CD8-positive, alpha-beta memory T cell (primary cell): ENCODE results near the gene KYAT1. TPM values are rescaled to one million over a fixed set of nuclear protein-coding genes. Genes with fewer than 3 reads are reported as not detected.
A peak's percentile ranks its signal among the peaks of the same experiment; 100 is the strongest.
"Not testable (repeated sequence)": the region's sequence is repeated elsewhere in the genome, so short reads cannot be mapped to it uniquely, and the experiment has no call there.

Experiments
- CTCF ChIA-PET: fragments of 350-600 bp; sonication (Branson Sonifier 250); formaldehyde crosslinking; loops from one replicate; lab custom pipeline; 2021; ENCODE audit warnings: antibody characterized with exemption; lab: Charles Lee
- POLR2A ChIA-PET: fragments of 350-600 bp; sonication (Branson Sonifier 250); formaldehyde crosslinking; loops from one replicate; lab custom pipeline; 2021; ENCODE audit warnings: antibody characterized with exemption; lab: Charles Lee
- DNase-seq, 5 donors: peaks; one replicate each; pipeline versions ENCODE4 v3.0.0 to v3.0.0-alpha.2; 2020 to 2022; ENCODE audit warnings: mixed read lengths in 1 of 5
- H3K27ac ChIP-seq: one replicate; pipeline ENCODE4 v1.7.0; 2013; ENCODE audit warnings: low read depth, mild to moderate bottlenecking, low read length, moderate library complexity
- H3K27me3 ChIP-seq: 2 replicates; pipeline ENCODE4 v1.7.0; 2013; ENCODE audit warnings: low read length, mild to moderate bottlenecking; ENCODE audit not compliant: insufficient read depth, poor library complexity, severe bottlenecking
- H3K36me3 ChIP-seq: 2 replicates; pipeline ENCODE4 v1.7.0; 2013; ENCODE audit warnings: mild to moderate bottlenecking, low read length, moderate library complexity; ENCODE audit not compliant: insufficient read depth
- H3K4me1 ChIP-seq: 2 replicates; pipeline ENCODE4 v1.7.0; 2013; ENCODE audit warnings: mild to moderate bottlenecking, low read length, moderate library complexity; ENCODE audit not compliant: insufficient read depth
- H3K4me3 ChIP-seq: 2 replicates; pipeline ENCODE4 v1.7.0; 2013; ENCODE audit warnings: mild to moderate bottlenecking, low read length
- H3K9me3 ChIP-seq: 2 replicates; pipeline ENCODE4 v1.7.0; 2013; ENCODE audit warnings: mild to moderate bottlenecking, low read length
- H3K27ac Mint-ChIP-seq, 8 donors: one replicate each; pipeline ENCODE4 v1.8.0; 2020 to 2021; ENCODE audit warnings: mixed read lengths in 8 of 8, mild to moderate bottlenecking in 6 of 8, inconsistent platforms in 3 of 8, moderate library complexity in 3 of 8
- H3K27me3 Mint-ChIP-seq, 2 donors: one replicate each; pipeline ENCODE4 v1.8.0; 2020 to 2021; ENCODE audit warnings: mixed read lengths in 2 of 2, mild to moderate bottlenecking in 1 of 2, moderate library complexity in 1 of 2
- H3K36me3 Mint-ChIP-seq, 3 donors: one replicate each; pipeline ENCODE4 v1.8.0; 2020 to 2021; ENCODE audit warnings: mixed read lengths in 3 of 3, inconsistent platforms in 1 of 3, mild to moderate bottlenecking in 1 of 3
- H3K4me1 Mint-ChIP-seq, 3 donors: one replicate each; pipeline ENCODE4 v1.8.0; 2020 to 2021; ENCODE audit warnings: mixed read lengths in 3 of 3, inconsistent platforms in 1 of 3, mild to moderate bottlenecking in 1 of 3
- H3K4me3 Mint-ChIP-seq, 7 donors: one replicate each; pipeline ENCODE4 v1.8.0; 2020 to 2021; ENCODE audit warnings: mixed read lengths in 7 of 7, mild to moderate bottlenecking in 6 of 7, moderate library complexity in 4 of 7, inconsistent platforms in 2 of 7
- H3K9me3 Mint-ChIP-seq, 5 donors: one replicate each; pipeline ENCODE4 v1.8.0; 2020 to 2022; ENCODE audit warnings: mixed read lengths in 5 of 5, mild to moderate bottlenecking in 3 of 5, moderate library complexity in 2 of 5, inconsistent platforms in 1 of 5
- polyA plus RNA-seq: library from polyadenylated mRNA; unstranded; fragments of 300-500 nt; fragmentation: Illumina TruSeq; gene quantifications from one replicate; pipeline ENCODE4 v1.2.3, GENCODE V29; 2021
- total RNA-seq, 2 experiments: library from RNA; stranded (reverse); gene quantifications; one replicate each; pipeline ENCODE4 v1.2.3, GENCODE V29; 2021

KYAT1 gene
- total and polyA plus RNA-seq, 3 experiments from 2014 or later = 8.8 to 10.4 (median 8.9) TPM

DNA sequence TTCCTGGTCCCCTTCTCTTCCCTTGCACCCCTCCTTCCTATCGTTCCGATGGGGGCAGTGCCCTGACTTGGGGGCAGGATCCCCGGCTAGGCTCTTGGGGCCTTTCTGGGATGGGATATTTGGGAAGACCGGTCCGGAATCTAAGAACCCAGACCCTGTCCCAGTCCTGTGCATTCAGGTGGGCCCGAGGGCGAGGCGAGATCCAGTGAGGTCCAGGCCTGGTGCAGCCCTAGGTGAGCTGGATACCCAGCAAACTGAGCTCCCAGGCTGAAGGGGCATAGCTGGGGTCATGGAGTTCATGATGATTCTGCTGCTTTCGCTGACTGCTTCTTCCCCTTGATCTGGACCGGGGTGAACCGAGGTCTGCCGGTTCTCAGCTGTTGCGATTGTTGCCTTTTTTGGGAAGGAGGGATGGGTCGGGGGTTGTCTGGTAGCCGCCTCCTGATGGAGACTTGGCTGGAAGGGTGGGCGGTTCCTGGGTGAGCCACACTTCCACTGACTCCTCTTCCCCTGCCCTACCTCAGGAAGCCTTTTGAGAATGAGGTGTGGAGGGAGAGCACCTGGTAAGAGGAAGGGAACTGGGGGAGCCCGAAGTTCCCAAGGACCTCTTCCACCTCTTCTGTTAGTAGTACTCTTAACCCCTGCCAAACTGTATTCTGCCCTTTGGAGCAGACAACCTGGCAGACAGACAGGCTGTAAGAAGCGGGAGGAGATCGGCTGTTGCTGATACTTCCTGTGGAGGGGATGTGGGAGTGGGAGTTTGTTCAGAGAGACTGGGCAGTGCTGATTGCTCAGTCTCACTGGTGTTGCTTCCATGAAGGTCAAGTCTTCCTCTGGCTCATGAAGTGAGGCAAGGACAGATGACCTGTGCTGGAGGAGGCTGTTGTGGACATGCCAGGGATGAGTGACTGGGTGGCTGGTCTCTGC is 1.2 kb upstream of the KYAT1 start:
- Mint-ChIP-seq H3K4me1 (peaks cover 44 to 72% (median 53%) of the 10 kb centered on the region in 3 donors), H3K27me3 (no peaks in the 10 kb centered on the region), H3K9me3 (no peaks in the 10 kb centered on the region), H3K36me3 (peaks cover 0 to 44% (median 9%) of the 10 kb centered on the region in 3 donors), H3K27ac (peak overlapping the region; percentile 80 to 97 (median 96)), H3K4me3 (peak overlapping the region; percentile 93 to 99 (median 98))
- H3K27ac ChIP-seq = peak overlapping the region; percentile 94
- DNase-seq = peak in 1 of 5 donors; percentile 23
- H3K9me3 ChIP-seq = no peaks in the 10 kb centered on the region
- CTCF ChIA-PET = interaction anchor here (1.6 to 4.5 kb wide), 3 partner anchors 19 to 41 kb away, joined by 4 to 28 read pairs (median 4); no protein-coding TSS in a partner anchor
- H3K4me3 ChIP-seq = peak overlapping the region; percentile 92
- peaks cover 39% of the 10 kb centered on the region for H3K4me1 ChIP-seq
- peaks cover 4% of the 10 kb centered on the region for H3K36me3 ChIP-seq
- no peaks in the 10 kb centered on the region for H3K27me3 ChIP-seq
- POLR2A ChIA-PET = interaction anchor here (1.3 to 1.4 kb wide), 2 partner anchors 13 to 159 kb away, joined by 3 read pairs; partner anchors contain the start of gene ZDHHC12

- H3K27me3 ChIP-seq = no peaks in the 10 kb centered on the region
- H3K36me3 ChIP-seq = no peaks in the 10 kb centered on the region
- Mint-ChIP-seq H3K9me3 (no peaks in the 10 kb centered on the region), H3K27ac (no peak overlapping the region), H3K4me3 (no peak overlapping the region), H3K36me3 (peaks cover 0 to 11% (median 0%) of the 10 kb centered on the region in 3 donors), H3K27me3 (no peaks in the 10 kb centered on the region), H3K4me1 (peaks cover 10 to 36% (median 15%) of the 10 kb centered on the region in 3 donors)
- POLR2A ChIA-PET = no interaction called here
- H3K4me1 ChIP-seq = peaks cover 14% of the 10 kb centered on the region
- H3K4me3 ChIP-seq = no peak overlapping the region
- DNase-seq = no peak
- H3K27ac ChIP-seq = no peak overlapping the region
- CTCF ChIA-PET = interaction anchor here (1.4 to 1.5 kb wide), 2 partner anchors 24 to 50 kb away, joined by 5 read pairs; no protein-coding TSS in a partner anchor
- H3K9me3 ChIP-seq = no peaks in the 10 kb centered on the region
These were observed 3.9 kb downstream of the KYAT1 start for GRCh38 chr9:128877852-128878251.

DNA sequence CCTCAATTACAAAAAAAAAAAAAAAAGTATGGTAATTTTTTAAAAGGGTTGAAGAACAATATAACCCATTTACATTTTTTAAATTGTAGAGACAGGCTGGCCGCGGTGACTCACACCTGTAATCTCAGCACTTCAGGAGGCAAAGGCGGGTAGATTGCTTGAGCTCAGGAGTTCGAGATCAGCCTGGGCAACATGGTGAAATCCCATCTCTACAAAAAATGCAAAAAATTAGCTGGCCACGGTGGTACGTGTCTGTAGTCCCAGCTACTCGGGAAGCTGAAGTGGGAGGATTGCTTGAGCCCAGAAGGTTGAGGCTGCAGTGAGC is 10.8 kb downstream of the KYAT1 start:
- H3K27ac Mint-ChIP-seq, POLR2A ChIA-PET: not testable (repeated sequence)

GRCh38 chr9:128870128-128870940 is 11.4 kb downstream of the KYAT1 start:
- DNase-seq = no peak
- H3K36me3 ChIP-seq = no peaks in the 10 kb centered on the region
- H3K27me3 Mint-ChIP-seq = no peaks in the 10 kb centered on the region
- no peaks in the 10 kb centered on the region for H3K9me3 Mint-ChIP-seq
- H3K27me3 ChIP-seq = no peaks in the 10 kb centered on the region
- no peaks in the 10 kb centered on the region for H3K9me3 ChIP-seq
- H3K4me1 ChIP-seq = no peaks in the 10 kb centered on the region
- no peak overlapping the region for H3K27ac ChIP-seq
- no peak overlapping the region for H3K4me3 ChIP-seq
- ChIA-PET POLR2A (no interaction called here), CTCF (interaction anchor here (0.7 kb wide), 1 partner anchor 225 kb away, joined by 3 read pairs; no protein-coding TSS in a partner anchor)
- peaks cover 2 to 6% (median 4%) of the 10 kb centered on the region in 3 donors for H3K4me1 Mint-ChIP-seq
- H3K4me3 Mint-ChIP-seq = no peak overlapping the region
- H3K27ac Mint-ChIP-seq = no peak overlapping the region
- peaks cover 0 to 14% (median 0%) of the 10 kb centered on the region in 3 donors for H3K36me3 Mint-ChIP-seq

More for the DNA sequence above, 10.8 kb downstream of the KYAT1 start:
- not testable (repeated sequence) for H3K4me1 Mint-ChIP-seq, H3K4me3 ChIP-seq, H3K27me3 Mint-ChIP-seq, H3K27ac ChIP-seq, H3K36me3 ChIP-seq, H3K27me3 ChIP-seq, H3K9me3 Mint-ChIP-seq, H3K9me3 ChIP-seq, DNase-seq, H3K4me1 ChIP-seq, H3K4me3 Mint-ChIP-seq
- H3K36me3 Mint-ChIP-seq = peaks cover 0 to 14% (median 0%) of the 10 kb centered on the region in 3 donors
- CTCF ChIA-PET = interaction anchor here (0.7 to 1.1 kb wide), 2 partner anchors 10 to 225 kb away, joined by 3 read pairs; partner anchors contain the start of gene KYAT1

DNA sequence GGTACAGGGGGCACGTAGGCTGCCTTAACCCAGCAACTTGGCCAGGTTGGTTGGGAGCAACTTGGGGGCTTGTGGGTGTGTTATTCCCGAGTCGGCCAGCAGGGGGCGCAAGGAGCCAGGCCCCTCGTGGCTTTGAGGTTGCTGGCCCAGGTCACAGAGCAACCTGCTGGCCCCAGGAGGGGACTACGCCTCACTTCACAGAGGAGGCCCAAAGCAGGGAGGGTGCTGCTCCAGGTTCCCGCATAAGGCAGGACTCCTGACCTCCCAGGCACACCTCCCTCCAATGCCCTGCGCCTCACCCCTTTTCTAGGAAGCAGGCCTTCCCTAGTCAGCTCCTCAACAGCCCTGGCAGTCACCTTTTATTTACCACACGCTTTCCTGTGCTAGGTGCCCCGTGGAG is 18.1 kb downstream of the KYAT1 start:
- peak; percentile 72 to 87 (median 78) for DNase-seq
- H3K27me3 Mint-ChIP-seq = no peaks in the 10 kb centered on the region
- peaks cover 0 to 3% (median 0%) of the 10 kb centered on the region in 3 donors for H3K36me3 Mint-ChIP-seq
- H3K27ac Mint-ChIP-seq = peak overlapping the region in 5 of 8 donors; percentile 41 to 78 (median 61)
- ChIA-PET POLR2A (interaction anchor here (0.6 kb wide), 1 partner anchor 11 kb away, joined by 3 read pairs; no protein-coding TSS in a partner anchor), CTCF (interaction anchor here (0.9 to 9.2 kb wide), 6 partner anchors 11 to 62 kb away, joined by 3 to 155 read pairs (median 4); partner anchors contain the start of genes ENDOG, KYAT1 and PHYHD1)
- Histone ChIP-seq H3K9me3 (no peaks in the 10 kb centered on the region), H3K4me3 (no peak overlapping the region), H3K27me3 (no peaks in the 10 kb centered on the region), H3K4me1 (peaks cover 5% of the 10 kb centered on the region), H3K27ac (no peak overlapping the region), H3K36me3 (no peaks in the 10 kb centered on the region)
- H3K9me3 Mint-ChIP-seq = no peaks in the 10 kb centered on the region
- H3K4me1 Mint-ChIP-seq = peaks cover 3 to 6% (median 4%) of the 10 kb centered on the region in 3 donors
- no peak overlapping the region for H3K4me3 Mint-ChIP-seq

GRCh38 chr9:128862401-128862851 is 19.3 kb downstream of the KYAT1 start:
- Histone ChIP-seq H3K27me3 (no peaks in the 10 kb centered on the region), H3K4me1 (peaks cover 5% of the 10 kb centered on the region), H3K36me3 (no peaks in the 10 kb centered on the region), H3K4me3 (no peak overlapping the region), H3K9me3 (no peaks in the 10 kb centered on the region), H3K27ac (no peak overlapping the region)
- Mint-ChIP-seq H3K9me3 (no peaks in the 10 kb centered on the region), H3K4me1 (peaks cover 3 to 6% (median 4%) of the 10 kb centered on the region in 3 donors), H3K27ac (no peak overlapping the region), H3K27me3 (no peaks in the 10 kb centered on the region), H3K4me3 (no peak overlapping the region), H3K36me3 (peaks cover 0 to 3% (median 0%) of the 10 kb centered on the region in 3 donors)
- ChIA-PET CTCF (interaction anchor here (1.0 to 9.2 kb wide), 6 partner anchors 10 to 64 kb away, joined by 3 to 155 read pairs (median 4); partner anchors contain the start of genes ENDOG and PHYHD1), POLR2A (no interaction called here)
- no peak for DNase-seq

DNA sequence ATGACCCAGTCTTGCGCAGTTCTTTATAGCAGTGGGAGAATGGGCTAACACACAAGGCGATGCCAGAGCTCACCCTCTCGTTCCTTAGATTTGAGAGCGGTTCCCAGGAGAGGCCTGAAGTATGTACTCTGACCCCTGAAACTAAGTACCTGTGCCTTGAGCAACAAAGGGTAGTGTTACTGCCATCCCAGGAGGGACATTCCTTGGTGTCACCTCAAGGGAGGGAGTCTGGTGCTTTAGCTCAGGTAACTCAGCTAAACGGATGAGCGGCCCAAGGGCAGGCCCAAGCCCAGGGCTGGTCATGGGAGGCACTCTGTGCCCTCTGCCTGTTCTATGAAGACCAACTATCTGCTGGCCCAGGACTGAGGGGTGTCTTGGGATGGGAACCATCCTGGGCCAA is 20.2 kb downstream of the KYAT1 start:
- peaks cover 0 to 3% (median 3%) of the 10 kb centered on the region in 3 donors for H3K36me3 Mint-ChIP-seq
- peaks cover 3 to 6% (median 4%) of the 10 kb centered on the region in 3 donors for H3K4me1 Mint-ChIP-seq
- H3K27ac Mint-ChIP-seq = no peak overlapping the region
- no peak overlapping the region for H3K27ac ChIP-seq
- DNase-seq = no peak
- H3K4me1 ChIP-seq = peaks cover 5% of the 10 kb centered on the region
- no peak overlapping the region for H3K4me3 ChIP-seq
- H3K4me3 Mint-ChIP-seq = no peak overlapping the region
- H3K9me3 Mint-ChIP-seq = no peaks in the 10 kb centered on the region
- H3K27me3 ChIP-seq = no peaks in the 10 kb centered on the region
- H3K9me3 ChIP-seq = no peaks in the 10 kb centered on the region
- ChIA-PET POLR2A (interaction anchor here (0.8 kb wide), 1 partner anchor 43 kb away, joined by 3 read pairs; the partner anchor contains the start of gene ENDOG), CTCF (interaction anchor here (1.0 to 9.2 kb wide), 5 partner anchors 41 to 65 kb away, joined by 3 to 155 read pairs (median 5); partner anchors contain the start of genes ENDOG and PHYHD1)
- no peaks in the 10 kb centered on the region for H3K27me3 Mint-ChIP-seq
- H3K36me3 ChIP-seq = no peaks in the 10 kb centered on the region
